Measurements from ENCODE around the gene SRSF8.

The SRSF8 gene

GRCh38 chr11:95070471-95070870 is 3.8 kb downstream of the SRSF8 start:
- no peak for DNase-seq (ENCODE audit: low spot score)

- no peak for DNase-seq (ENCODE audit: low spot score)
Observed at GRCh38 chr11:95072948-95073347, 6.2 kb downstream of the SRSF8 start.

GRCh38 chr11:95074792-95075563 is 8.3 kb downstream of the SRSF8 start:
- no peak for DNase-seq (ENCODE audit: low spot score)

- DNase-seq (ENCODE audit: low spot score), result no peak
Observed at GRCh38 chr11:95076416-95076815, 9.7 kb downstream of the SRSF8 start.

- no peak for DNase-seq (ENCODE audit: low spot score)
Observed at GRCh38 chr11:95076981-95077380, 10.3 kb downstream of the SRSF8 start.

DNA sequence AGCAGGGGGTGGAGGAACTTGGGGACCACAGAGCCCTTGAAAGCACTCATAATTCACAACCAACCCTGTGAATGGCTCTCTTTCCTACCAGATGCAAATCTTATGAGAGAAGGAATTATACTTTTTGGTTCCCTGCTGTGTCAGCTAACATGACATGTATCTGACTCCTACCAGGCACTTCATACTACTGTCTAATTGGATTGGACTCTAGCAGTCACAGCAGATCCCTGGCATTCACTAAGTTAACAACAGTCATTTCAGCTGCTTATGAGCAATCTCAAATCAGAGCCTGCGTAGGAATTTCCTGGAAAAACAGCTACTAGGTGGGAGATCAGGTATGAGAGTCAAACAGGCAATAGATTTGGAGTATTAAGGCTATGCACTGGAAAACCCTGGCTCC is 11.8 kb downstream of the SRSF8 start:
- no peak for DNase-seq (ENCODE audit: low spot score)

DNA sequence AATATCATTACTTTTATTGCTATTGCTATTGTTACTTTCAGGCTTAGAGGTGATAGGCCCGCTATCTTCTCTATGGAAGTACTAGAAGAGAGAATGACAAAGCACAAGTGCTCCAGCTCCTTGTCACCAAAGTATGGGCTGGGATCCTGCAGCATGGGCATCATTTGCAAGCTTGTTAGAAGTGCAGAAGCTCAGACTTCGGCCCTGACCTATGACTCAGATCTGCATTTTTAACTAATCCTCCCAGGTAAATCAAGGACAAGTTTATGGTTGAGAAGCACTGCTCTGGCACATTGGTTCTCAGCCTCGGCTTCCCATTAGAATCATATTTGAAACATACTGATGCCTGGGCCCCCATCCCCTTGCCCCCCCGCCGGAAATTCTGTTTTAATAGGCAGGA is 14.3 kb downstream of the SRSF8 start:
- no peak for DNase-seq (ENCODE audit: low spot score)

DNA sequence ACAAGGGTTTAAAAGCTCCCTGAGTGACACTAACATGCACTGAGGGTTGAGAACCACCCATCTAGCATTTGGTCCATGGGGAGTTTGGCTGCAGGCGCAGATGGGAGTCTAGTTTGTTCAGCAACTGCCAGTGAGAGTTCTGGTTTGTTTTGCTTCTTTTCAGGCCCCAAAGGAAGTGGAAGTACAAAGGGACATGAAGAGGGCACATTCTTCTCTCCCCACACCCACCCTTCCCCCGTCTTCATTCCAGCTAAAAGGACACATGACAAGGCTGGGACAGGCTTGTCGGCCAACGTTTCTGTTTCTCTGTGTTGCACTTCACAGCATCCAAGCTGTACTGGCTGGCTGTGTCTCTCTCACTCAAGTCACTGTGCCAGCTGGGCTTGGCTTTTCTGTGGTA is 14.7 kb downstream of the SRSF8 start:
- DNase-seq (ENCODE audit: low spot score), result no peak

DNA sequence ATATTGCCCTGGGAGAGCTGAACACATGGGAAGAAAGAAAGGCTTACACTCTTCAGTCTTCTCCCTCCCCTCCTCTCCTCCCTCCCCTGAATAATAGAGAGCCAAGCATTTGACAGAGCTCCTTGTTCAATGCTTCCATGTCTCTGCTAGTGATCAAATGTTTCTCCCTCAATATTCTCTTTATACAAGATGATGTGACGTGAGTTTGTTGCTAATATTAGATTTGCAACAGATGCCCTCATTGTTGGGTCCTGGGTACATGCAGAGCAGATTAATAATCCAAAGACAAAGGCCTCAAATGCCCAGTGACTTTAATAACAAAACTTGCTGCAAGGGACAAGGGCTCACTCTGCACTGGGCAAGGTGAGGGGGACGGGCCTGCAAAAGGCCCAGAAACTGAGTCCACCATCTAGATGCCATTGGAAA is 15.9 kb downstream of the SRSF8 start:
- DNase-seq (ENCODE audit: low spot score), result no peak

- DNase-seq (ENCODE audit: low spot score), result no peak
Observed at GRCh38 chr11:95084509-95084908, 17.8 kb downstream of the SRSF8 start.

- DNase-seq (ENCODE audit: low spot score), result no peak
Observed at GRCh38 chr11:95085117-95085816, 18.5 kb downstream of the SRSF8 start.

GRCh38 chr11:95086151-95086550 is 19.4 kb downstream of the SRSF8 start:
- DNase-seq (ENCODE audit: low spot score), result no peak

DNA sequence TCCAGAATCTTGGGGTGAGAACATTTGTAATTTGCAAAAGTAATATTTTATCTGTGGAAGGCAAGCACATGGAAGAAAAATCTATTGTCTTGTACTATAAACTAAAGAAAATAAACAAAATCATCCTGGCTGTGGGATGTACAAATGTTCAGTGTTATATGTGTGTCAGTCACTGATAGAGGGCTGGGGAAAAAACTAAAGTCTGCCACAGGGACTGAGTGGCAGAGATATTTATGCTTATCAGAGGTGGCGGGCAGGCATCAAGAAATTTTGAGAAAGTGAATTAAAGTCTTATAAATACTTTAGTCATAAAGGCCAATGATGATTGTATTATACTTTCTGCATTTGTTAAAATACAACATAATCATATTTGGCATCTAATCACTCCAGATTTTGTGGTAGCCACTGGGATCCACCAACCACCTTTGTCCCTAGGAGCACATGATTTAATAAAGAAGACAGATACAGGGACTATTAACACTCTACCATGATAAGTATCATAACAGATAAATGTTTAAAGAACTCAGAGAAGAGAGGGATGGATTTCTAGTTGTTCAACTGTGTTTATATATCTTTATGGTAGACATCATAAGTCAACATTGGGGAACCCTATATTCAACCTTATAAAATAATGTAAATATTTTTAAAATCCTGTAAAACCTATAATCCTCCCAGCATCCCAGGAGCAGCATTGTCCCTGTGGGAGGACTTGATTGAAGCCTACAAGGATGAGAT is 20.3 kb downstream of the SRSF8 start:
- no peak for DNase-seq (ENCODE audit: low spot score)

DNA sequence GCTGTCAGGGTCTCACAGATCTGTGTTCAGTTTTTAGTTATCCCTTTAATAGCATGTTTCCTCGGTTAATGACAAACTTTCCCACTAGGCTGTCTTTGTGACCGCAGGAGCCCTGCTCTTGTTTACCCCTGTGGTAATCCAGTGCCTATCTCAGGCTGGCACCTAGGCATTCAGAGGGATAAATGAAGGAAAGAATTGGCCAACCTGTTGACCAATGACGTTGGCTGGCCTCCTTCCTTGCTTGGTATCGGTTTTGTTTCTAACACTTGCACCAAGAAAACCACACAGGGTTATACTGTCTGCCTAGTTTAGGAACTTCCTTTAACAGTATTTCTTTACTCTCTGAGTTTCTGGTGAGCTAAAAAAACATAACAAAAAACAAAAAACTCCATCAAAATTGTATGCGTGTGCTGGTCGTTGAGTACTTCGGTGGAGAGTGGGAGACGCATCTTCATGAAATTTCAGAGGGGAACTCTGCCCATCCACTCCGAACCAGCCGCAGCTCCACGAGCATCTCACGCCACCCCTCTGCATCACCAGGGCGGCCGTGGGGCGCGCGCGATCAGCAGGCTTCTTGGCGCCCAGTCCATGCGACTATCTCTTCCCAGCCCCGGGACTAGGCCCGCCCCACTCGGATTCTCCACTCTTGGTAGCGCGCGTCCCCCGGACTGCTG is 22.4 kb downstream of the SRSF8 start:
- no peak for DNase-seq (ENCODE audit: low spot score)

GRCh38 chr11:95089620-95090542 is 23.2 kb downstream of the SRSF8 start, which contains the start of gene ENDOD1:
TSS of gene ENDOD1 (plus strand) at chr11:95089846. CDS start at chr11:95089928, 82 bp downstream.
- peak; percentile 53 for DNase-seq (ENCODE audit: low spot score)

DNA sequence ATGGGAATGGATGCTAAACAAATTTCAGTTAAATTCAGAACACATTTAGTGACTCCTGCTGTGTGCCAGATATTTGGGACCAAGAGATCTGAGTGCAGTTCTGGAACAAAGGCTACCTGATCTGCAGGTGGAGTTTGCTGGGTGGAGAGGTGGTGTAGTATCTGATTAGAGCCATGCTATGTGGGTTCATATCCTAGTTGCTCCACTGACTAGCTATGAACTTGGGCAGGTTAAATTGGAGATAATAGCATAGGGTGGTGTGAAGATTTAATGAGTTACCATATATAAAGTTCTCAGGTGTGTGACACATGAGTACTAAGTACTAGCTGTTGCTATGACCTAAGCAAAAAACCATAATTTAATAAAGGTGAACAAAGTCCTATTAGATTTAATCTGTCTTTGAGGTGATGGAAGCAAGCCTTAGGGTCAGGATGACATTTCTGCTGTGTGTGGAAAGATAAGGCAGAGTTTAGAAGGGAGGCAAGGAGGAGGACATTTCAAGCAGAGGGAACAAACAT is 25.0 kb downstream of the SRSF8 start:
- no peak for DNase-seq (ENCODE audit: low spot score)

DNA sequence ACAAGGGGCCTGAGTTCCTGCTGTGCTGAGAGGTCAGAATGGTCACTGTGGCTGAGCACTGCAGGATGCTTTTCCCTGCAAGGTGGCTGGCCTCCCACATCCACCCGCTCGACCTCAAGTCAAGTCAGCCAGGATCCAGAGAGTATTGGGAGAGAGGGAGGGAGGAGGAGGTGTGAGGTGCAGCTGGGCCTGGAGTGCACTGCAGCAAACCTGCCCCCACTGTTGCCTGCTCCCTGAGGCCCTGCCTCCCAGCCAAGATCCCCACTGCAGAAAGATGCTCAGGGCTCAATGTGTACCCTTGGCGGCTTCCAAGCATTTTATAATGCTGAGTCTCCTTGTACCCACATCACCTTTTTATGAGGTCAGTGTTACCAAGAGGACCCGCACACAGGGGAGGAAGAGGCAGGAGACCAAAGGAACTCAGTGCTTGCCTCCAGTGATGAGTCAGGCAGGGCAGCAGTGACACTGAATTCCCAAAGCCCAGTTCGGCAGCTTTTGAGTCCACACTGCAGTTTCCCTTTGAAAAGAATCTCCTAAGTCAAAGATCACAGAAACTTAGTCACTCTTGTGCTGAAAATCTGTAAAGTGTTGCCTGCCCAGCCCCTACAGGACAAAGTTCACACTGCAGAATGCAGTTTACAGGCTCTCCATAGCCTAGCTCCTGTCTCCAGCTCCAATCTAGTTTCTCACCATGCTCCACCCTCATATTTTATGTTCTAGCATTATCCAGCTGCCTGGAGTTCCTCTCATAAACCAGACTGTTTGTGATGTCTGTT is 26.0 kb downstream of the SRSF8 start:
- DNase-seq (ENCODE audit: low spot score), result peak; percentile 40

DNA sequence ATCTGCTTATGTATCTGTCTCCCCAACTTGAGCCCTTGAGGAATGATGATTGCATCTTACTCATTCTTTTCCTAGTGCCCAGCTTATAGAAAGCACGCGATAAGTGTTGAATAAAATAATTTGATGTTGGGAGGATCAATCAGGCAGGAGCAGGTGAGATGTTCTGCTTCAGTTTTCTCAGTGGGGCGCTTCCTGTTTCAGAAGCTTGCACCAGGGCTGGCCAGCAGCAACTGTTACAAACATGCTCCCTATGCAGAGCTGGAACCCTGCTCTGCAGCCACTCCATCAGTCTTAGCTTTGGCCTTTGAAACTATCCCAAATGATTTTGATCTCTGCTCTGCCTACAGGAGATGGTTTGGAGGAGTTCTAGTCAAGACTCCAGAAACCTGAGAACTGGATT is 26.8 kb downstream of the SRSF8 start:
- DNase-seq (ENCODE audit: low spot score), result no peak

GRCh38 chr11:95095858-95096587 is 29.3 kb downstream of the SRSF8 start:
- DNase-seq (ENCODE audit: low spot score), result no peak
